ENCODE results near the gene ZNF469. TPM values are rescaled to one million over a fixed set of nuclear protein-coding genes. Genes with fewer than 3 reads are reported as not detected.

ZNF469 gene
- 0.67 and 0.82 TPM in 2 replicates for total RNA-seq (2014; rRNA removed; shearing (Covaris generic); ENCODE audit: low replicate concordance)

GRCh38 chr16:88382491-88383400 is at the start of gene ZNF469:
Gene ZNF469 (plus strand): TSS chr16:88382959. CDS start chr16:88427471, 44,512 bp downstream.
- peak within 1 kb of the TSS; percentile 46 for H3K4me3 ChIP-seq
- no peaks in the 10 kb centered on the region for H3K36me3 ChIP-seq
- no peaks in the 10 kb centered on the region for H3K9me3 ChIP-seq
- peak; percentile 43 for DNase-seq
- H3K27me3 ChIP-seq, result no peaks in the 10 kb centered on the region

GRCh38 chr16:88333848-88334777 is 48.6 kb upstream of the ZNF469 start:
- H3K9me3 ChIP-seq, result no peaks in the 10 kb centered on the region
- no peak for DNase-seq
- H3K4me3 ChIP-seq, result no peak overlapping the region
- H3K27me3 ChIP-seq, result no peaks in the 10 kb centered on the region
- no peaks in the 10 kb centered on the region for H3K36me3 ChIP-seq

GRCh38 chr16:88334778-88335720 is 47.7 kb upstream of the ZNF469 start:
- no peaks in the 10 kb centered on the region for H3K27me3 ChIP-seq
- DNase-seq, result peak; percentile 16
- no peak overlapping the region for H3K4me3 ChIP-seq
- no peaks in the 10 kb centered on the region for H3K36me3 ChIP-seq
- no peaks in the 10 kb centered on the region for H3K9me3 ChIP-seq

DNA sequence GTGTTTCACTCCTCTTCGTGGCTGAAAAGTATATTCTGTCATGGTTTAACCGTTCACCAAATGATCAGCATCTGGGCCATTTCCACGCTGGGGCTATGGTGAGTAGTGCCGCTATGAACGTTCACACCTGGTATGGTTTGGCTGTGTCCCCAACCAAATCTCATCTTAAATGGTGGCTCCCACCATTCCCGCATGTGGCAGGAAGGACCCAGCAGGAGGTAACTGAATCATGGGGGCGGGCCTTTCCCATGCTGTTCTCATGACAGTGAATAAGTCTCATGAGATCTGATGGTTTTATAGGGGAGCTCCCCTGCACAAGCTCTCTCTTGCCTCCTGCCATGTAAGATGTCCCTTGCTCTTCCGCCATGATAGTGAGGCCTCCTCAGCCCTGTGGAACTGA is 45.7 kb upstream of the ZNF469 start:
- Histone ChIP-seq H3K27me3 (no peaks in the 10 kb centered on the region), H3K9me3 (no peaks in the 10 kb centered on the region), H3K36me3 (no peaks in the 10 kb centered on the region), H3K4me3 (no peak overlapping the region)
- DNase-seq, result peak; percentile 16

DNA sequence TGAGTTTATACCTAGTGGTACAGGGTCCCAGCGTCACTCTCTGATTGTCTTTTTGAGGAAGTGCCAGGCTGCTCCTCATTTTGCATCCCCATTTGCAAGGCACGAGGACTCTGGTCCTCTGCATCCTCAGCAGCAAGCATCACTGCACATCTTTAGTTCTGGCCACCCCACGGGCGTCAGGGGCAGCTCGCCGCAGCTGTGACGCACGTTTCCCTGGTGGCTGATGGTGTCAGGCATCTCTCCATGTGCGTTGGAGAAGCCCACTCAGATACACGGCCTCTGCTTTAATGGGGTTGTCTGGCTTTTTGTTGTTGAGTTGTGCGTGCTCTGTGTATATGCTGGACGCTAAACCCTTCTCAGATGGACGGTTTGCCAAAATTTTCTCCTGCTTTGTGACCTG is 45.2 kb upstream of the ZNF469 start:
- no peak overlapping the region for H3K4me3 ChIP-seq
- H3K27me3 ChIP-seq, result no peaks in the 10 kb centered on the region
- no peaks in the 10 kb centered on the region for H3K36me3 ChIP-seq
- no peaks in the 10 kb centered on the region for H3K9me3 ChIP-seq
- no peak for DNase-seq

- no peaks in the 10 kb centered on the region for H3K36me3 ChIP-seq
- H3K27me3 ChIP-seq, result no peaks in the 10 kb centered on the region
- no peak overlapping the region for H3K4me3 ChIP-seq
- no peak for DNase-seq
- no peaks in the 10 kb centered on the region for H3K9me3 ChIP-seq
These were observed 44.6 kb upstream of the ZNF469 start for GRCh38 chr16:88338111-88338510.

DNA sequence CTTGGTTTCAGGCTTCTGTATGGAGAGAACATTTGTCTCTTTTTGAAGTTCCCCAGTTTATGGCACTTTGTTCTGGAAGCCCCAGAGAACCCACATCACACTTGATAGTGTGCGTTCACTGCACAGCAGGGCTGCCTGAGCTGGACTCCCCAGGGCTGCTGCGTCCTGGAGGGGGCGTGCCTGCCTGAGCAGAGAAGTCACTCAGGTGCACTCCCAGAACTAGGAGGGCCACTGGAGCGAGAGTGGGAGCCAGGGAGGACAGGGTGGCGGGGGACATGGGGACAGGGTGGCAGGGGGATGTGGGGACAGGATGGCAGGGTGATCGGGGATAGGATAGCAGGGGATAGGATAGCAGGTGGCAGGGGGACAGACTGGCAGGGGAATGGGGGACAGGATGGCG is 43.9 kb upstream of the ZNF469 start:
- H3K27me3 ChIP-seq, result no peaks in the 10 kb centered on the region
- DNase-seq, result no peak
- H3K36me3 ChIP-seq, result no peaks in the 10 kb centered on the region
- no peaks in the 10 kb centered on the region for H3K9me3 ChIP-seq
- no peak overlapping the region for H3K4me3 ChIP-seq

GRCh38 chr16:88339930-88340754 is 42.6 kb upstream of the ZNF469 start:
- no peak overlapping the region for H3K4me3 ChIP-seq
- no peaks in the 10 kb centered on the region for H3K27me3 ChIP-seq
- no peaks in the 10 kb centered on the region for H3K9me3 ChIP-seq
- no peaks in the 10 kb centered on the region for H3K36me3 ChIP-seq
- no peak for DNase-seq

DNA sequence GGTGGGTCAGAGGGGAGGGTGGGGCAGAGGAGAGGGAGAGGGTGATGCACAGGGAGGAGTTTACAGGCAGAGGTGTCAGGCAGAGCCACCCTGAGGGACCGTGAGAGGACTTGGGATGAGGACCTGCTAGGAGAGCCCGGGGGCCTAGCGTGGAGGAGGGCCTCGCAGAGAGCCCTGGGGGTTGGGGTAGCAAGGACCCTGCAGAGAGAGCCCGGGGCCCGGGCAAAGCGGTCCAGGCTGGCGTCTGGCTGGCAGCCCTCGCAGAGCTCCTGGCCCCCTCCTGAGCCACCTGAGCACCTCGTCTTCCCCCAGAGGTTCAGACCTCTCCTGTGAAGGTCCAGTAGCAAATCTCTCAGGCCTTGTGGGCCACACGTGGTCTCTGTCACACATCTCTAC is 42.0 kb upstream of the ZNF469 start:
- no peak for DNase-seq
- no peaks in the 10 kb centered on the region for H3K36me3 ChIP-seq
- H3K4me3 ChIP-seq, result no peak overlapping the region
- no peaks in the 10 kb centered on the region for H3K27me3 ChIP-seq
- H3K9me3 ChIP-seq, result no peaks in the 10 kb centered on the region

GRCh38 chr16:88341551-88342290 is 41.0 kb upstream of the ZNF469 start:
- DNase-seq, result no peak

GRCh38 chr16:88342491-88342890 is 40.3 kb upstream of the ZNF469 start:
- H3K9me3 ChIP-seq, result no peaks in the 10 kb centered on the region
- DNase-seq, result no peak

More at GRCh38 chr16:88341551-88342290, 41.0 kb upstream of the ZNF469 start:
- Histone ChIP-seq H3K4me3 (no peak overlapping the region), H3K36me3 (no peaks in the 10 kb centered on the region), H3K27me3 (no peaks in the 10 kb centered on the region), H3K9me3 (no peaks in the 10 kb centered on the region)

DNA sequence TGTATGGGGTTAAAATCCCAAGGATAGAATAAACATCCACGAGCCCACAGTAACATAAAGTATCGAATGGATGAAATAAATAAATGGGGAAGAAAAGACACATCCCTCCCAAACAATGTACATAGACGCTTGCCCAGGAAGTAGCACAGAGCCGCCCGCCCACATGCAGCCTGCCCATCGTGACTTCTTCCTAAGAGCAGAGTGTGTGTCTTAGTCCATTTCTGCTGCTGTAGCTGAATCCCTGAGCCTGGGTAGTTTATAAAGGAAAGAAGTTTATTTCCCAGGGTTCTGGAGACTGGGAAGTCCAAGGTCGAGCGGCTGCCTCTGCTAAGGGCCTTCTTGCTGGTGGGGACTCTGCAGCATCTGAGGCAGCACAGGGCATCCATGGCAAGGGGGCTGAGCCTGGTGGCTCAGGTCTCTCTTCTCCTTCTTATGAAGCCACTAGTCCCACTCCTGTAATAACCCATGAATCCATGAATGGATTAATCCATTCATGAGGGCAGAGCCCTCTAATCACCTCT is 39.4 kb upstream of the ZNF469 start:
- Histone ChIP-seq H3K4me3 (no peak overlapping the region), H3K36me3 (no peaks in the 10 kb centered on the region), H3K27me3 (no peaks in the 10 kb centered on the region), H3K9me3 (no peaks in the 10 kb centered on the region)
- no peak for DNase-seq

More at GRCh38 chr16:88342491-88342890, 40.3 kb upstream of the ZNF469 start:
- Histone ChIP-seq H3K36me3 (no peaks in the 10 kb centered on the region), H3K27me3 (no peaks in the 10 kb centered on the region), H3K4me3 (no peak overlapping the region)

DNA sequence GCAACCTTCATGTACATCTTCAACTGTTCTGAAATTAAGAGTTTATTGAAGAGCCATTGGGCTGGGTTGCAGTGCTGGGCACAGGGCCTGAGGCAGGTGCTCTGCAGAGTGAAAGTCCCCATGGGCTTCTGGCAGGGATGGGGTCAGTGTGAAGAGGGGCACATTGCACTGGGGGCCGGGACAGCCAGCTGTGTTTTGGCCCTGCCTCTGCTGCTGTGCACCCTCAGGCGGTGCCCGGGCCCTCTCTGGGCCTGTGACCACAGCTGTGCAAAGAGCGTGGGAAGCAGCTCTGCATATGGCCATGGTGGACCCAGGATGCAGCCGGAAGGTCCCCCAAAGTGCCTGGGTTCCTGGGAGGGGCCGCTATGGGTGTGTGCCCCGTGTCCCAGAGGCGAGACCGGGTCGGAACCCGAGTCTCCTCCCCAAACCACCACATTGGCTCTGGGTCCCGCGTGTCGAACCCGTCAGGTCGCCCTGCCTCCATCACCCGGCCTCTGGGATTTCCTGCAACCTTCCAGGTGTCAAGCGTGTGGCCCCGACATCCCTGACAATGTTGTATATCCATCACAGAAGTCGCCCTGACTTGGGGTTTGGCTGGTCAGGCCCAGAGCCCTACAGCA is 38.2 kb upstream of the ZNF469 start:
- Histone ChIP-seq H3K36me3 (no peaks in the 10 kb centered on the region), H3K4me3 (no peak overlapping the region), H3K27me3 (no peaks in the 10 kb centered on the region), H3K9me3 (no peaks in the 10 kb centered on the region)
- no peak for DNase-seq

DNA sequence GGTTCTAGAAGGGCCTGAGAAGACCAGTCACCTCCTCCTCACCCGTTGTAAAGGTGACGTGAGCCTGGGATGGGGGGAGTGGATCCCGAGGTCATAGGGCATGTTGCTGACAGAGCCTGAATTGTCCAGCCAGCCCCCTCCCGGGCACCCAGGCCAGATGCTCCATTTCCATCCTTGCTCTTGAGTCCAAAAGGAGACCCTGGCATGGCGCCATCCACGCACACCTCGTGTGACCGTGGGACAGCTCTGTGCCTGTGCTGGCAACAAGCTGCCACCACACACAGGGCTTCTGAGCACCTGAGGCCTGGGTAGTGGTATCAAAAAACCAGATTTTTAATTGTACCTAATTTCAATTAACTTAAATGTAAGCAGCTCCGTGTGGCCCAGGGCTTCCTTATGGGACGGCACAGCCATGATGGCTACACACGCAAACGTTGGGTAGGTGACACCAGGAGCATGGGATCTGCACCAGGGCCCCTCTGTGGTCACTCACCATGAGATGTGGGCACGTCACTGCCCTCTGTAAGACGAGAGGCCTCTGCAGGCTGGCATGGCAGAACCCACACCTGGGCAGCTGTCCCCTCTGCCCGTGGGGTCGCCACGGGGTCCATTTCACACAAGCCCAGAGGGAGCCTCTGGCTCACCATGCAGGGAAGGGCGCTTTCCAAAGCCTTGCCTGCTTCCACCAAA is 37.6 kb upstream of the ZNF469 start:
- Histone ChIP-seq H3K36me3 (no peaks in the 10 kb centered on the region), H3K4me3 (no peak overlapping the region), H3K27me3 (no peaks in the 10 kb centered on the region), H3K9me3 (no peaks in the 10 kb centered on the region)
- no peak for DNase-seq

Data from MG63 (cell line).